H1 (cell line): ENCODE measurements around the gene NAB1. TPM values are rescaled to one million over a fixed set of nuclear protein-coding genes. Genes with fewer than 3 reads are reported as not detected.

ENCODE experiments used
- CBX5 ChIP-seq: fragments of 300-800, 300-1000 bp; sonication (generic); IDR thresholded peaks from 2 replicates; pipeline ENCODE4 v1.7.1; 2016; ENCODE audit warnings: antibody characterized with exemption, low read length, low read depth
- EGR1 ChIP-seq: IDR thresholded peaks from 2 replicates; pipeline ENCODE4 v1.6.1; 2011; ENCODE audit warnings: low read depth, low read length, borderline replicate concordance
- HDAC6 ChIP-seq: IDR thresholded peaks from one replicate; pipeline ENCODE4 v1.7.1; 2012; ENCODE audit warnings: low read depth, mild to moderate bottlenecking, inconsistent platforms, low read length, moderate library complexity
- RAD21 ChIP-seq, 2 experiments: IDR thresholded peaks in 1 of 2; conservative IDR thresholded peaks in 1 of 2; 2 replicates each; pipeline ENCODE4 v1.6.1; 2011; ENCODE audit warnings: low read depth in 2 of 2, low read length in 2 of 2, improper control_type of control experiment in 1 of 2, inconsistent platforms in 1 of 2, mild to moderate bottlenecking in 1 of 2, moderate library complexity in 1 of 2
- TAF7 ChIP-seq: optimal IDR thresholded peaks from 2 replicates; pipeline ENCODE3; 2011; ENCODE audit warnings: low read depth, mild to moderate bottlenecking, inconsistent platforms, low read length, moderate library complexity, borderline replicate concordance
- TCF12 ChIP-seq: IDR thresholded peaks from 2 replicates; pipeline ENCODE4 v1.6.1; 2011; ENCODE audit warnings: low read depth, mild to moderate bottlenecking, low read length
- polyA plus RNA-seq, 7 experiments: library from polyadenylated mRNA; depleted of rRNA in 3 of 7; stranded (reverse) in 5 of 7; unstranded in 2 of 7; fragments of >200 nt in 5 of 7; fragments of 200-250 nt in 2 of 7; gene quantifications; 1 replicate in 5 of 7; 2 replicates in 1 of 7; 4 replicates in 1 of 7; pipeline versions ENCODE4 v1.2.1 to v1.2.3, GENCODE V29; 2011 to 2013; ENCODE audit warnings: missing spikeins in 2 of 7, mixed read lengths in 2 of 7
- total RNA-seq: library from RNA; stranded (reverse); fragmentation: NEBNext Ultra II Directional; extraction: Animal tissue kit (Norgen Biotek cat#: 25700); gene quantifications from 2 replicates; pipeline ENCODE4 v1.2.1, GENCODE V29; 2021

Gene NAB1
- total and polyA plus RNA-seq, 2 of the 8 experiments (the other 6 are each of a cell fraction or from before 2014, with no cell fraction given): 8.5 to 28.6 TPM

DNA sequence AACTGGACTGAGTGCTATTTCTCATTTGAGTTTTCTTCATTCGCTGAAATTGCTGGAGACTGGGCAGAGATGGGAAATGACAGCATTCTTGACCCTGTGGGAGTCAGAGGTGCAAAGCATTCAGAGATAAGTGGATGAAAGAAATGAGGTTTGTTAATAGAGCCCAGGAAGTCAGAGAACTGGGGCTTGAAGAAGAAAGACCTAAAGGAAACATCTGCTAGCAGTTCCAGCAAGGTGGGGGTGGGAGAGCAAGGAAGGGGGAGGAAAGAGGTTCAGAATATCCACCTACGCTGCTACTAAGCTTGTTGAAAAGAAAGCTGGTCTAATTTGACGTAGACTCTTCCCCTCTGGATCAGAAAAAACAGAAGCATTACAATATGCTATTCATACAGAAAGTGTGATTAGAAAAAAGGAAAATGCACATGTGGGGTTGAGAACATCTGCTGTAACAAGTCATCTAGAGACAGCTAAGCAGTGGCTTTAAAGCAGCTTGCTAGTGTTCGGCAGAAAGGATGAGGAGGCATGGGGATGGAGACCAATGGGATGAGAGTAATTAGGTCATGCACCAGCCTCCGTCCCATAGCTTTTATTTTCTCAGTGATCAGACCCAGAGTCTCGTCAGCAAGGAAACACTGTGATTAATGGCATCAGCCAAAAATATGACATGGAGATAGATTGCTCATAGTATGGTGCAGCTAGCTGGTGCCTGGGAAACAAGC is 29.7 kb downstream of the NAB1 start (continued):
- no peak for TF ChIP-seq TCF12
- TF ChIP-seq RAD21 (IDR thresholded peaks at IDR 0.05 in 1 of 2, conservative IDR thresholded peaks at IDR 0.05 in 1 of 2; ENCODE audit: low read depth in 2 of 2, low read length in 2 of 2): no peak
- TF ChIP-seq CBX5: no peak
- TF ChIP-seq HDAC6: no peak
- no peak for TF ChIP-seq EGR1
- no peak for TF ChIP-seq TAF7
